MCF 10A (cell line): ENCODE results near the gene MUSK. TPM values are rescaled to one million over a fixed set of nuclear protein-coding genes. Genes with fewer than 3 reads are reported as not detected.

Experiments
- Bru-seq: library from RNA; stranded (reverse); fragments of 400-500 nt; gene quantifications from one replicate; lab custom pipeline; 2021; lab: Mats Ljungman, UMichigan
- BruChase-seq, 2 experiments: library from RNA; stranded (reverse); fragments of 400-500 nt; gene quantifications; one replicate each; lab custom pipeline; 2021; lab: Mats Ljungman, UMichigan
- BruUV-seq: library from RNA; stranded (reverse); fragments of 400-500 nt; replicated peaks from 2 replicates; lab custom pipeline; 2021; lab: Mats Ljungman, UMichigan
- CTCF ChIA-PET: fragments of 300-600 bp; sonication (Branson Sonifier 250); formaldehyde crosslinking; extraction: SDS; loops from one replicate; lab custom pipeline; 2021; ENCODE audit warnings: antibody characterized with exemption, inconsistent platforms; lab: Yijun Ruan, JAX
- POLR2A ChIA-PET: fragments of 300-600, 350-650 bp; sonication (Branson Sonifier 250); formaldehyde crosslinking; extraction: SDS; loops from one replicate; lab custom pipeline; 2020; ENCODE audit warnings: antibody characterized with exemption, inconsistent platforms; lab: Yijun Ruan, JAX
- DNase-seq: peaks from one replicate; pipeline ENCODE4 v3.0.0-alpha.2; 2018; ENCODE audit not compliant: unreplicated experiment
- H3K27ac Mint-ChIP-seq: one replicate; pipeline ENCODE4 v1.8.0; 2022; ENCODE audit warnings: mild to moderate bottlenecking, low read depth, mixed read lengths; ENCODE audit not compliant: unreplicated experiment
- H3K27me3 Mint-ChIP-seq: one replicate; pipeline ENCODE4 v1.8.0; 2022; ENCODE audit warnings: mixed read lengths; ENCODE audit not compliant: insufficient read depth, unreplicated experiment
- H3K36me3 Mint-ChIP-seq: one replicate; pipeline ENCODE4 v1.8.0; 2022; ENCODE audit warnings: mild to moderate bottlenecking, moderate library complexity, mixed read lengths; ENCODE audit not compliant: insufficient read depth, unreplicated experiment
- H3K4me1 Mint-ChIP-seq: one replicate; pipeline ENCODE4 v1.8.0; 2022; ENCODE audit warnings: mixed read lengths; ENCODE audit not compliant: insufficient read depth, unreplicated experiment
- H3K4me3 Mint-ChIP-seq: one replicate; pipeline ENCODE4 v1.8.0; 2022; ENCODE audit warnings: mild to moderate bottlenecking, moderate library complexity, mixed read lengths; ENCODE audit not compliant: unreplicated experiment
- H3K9me3 Mint-ChIP-seq: one replicate; pipeline ENCODE4 v1.8.0; 2022; ENCODE audit warnings: mixed read lengths; ENCODE audit not compliant: unreplicated experiment
- CTCF ChIP-seq: fragments of 200-600 bp; IDR thresholded peaks from one replicate; pipeline ENCODE4 v1.8.0; 2022; ENCODE audit warnings: antibody characterized with exemption, mild to moderate bottlenecking; ENCODE audit not compliant: unreplicated experiment
- intact Hi-C: fragments of 100-400 bp; cut with micrococcal nuclease; formaldehyde crosslinking; loops from 2 replicates; pipeline ENCODE4 v1.14.1; 2022
- long read RNA-seq: library from polyadenylated mRNA; stranded (forward); transcript quantifications from one replicate; pipeline ENCODE4 v2.0.0, GENCODE V29; 2022
- total RNA-seq: library from RNA; stranded (reverse); gene quantifications from 2 replicates; pipeline ENCODE4 v1.2.3, GENCODE V29; 2022

MUSK gene
- total RNA-seq (not detected in 2 replicates), Bru-seq, nascent RNA (percentile 3 among the genes with signal in this experiment), BruChase-seq, experiment 1, labeled RNA remaining after a 6-hour chase (not detected), BruChase-seq, experiment 2, labeled RNA remaining after a 2-hour chase (not detected)
- long read RNA-seq, partial matches to known transcripts: 0 of 1 reads
- long read RNA-seq, other reads (novel, unspliced or antisense): 1 of 1 reads

DNA sequence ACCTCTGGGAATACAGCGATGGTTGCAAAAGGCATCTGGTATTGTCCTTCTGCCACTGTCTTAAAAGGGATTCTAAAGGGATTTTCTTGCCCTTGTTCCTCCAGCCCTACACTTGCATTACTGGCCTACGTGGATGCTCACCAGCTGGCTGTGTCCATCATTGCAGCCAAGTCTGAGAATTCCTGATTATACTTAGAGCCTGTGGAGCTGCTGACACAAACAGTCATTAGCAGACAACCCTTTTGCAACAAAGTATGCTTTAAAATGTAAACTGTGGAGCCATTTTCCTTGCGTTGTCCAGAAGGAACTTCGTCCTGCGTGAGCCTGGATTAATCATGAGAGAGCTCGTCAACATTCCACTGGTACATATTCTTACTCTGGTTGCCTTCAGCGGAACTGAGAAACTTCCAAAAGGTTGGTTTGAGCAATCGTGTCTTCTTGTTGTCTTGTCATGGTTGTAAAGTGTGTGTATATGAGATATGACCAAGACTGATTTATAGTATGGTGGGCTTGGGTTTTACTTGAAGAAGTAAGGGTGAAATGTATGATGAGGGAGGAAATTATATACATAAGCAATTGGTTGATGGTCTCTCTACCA lies at the start of gene MUSK:
TSS of gene MUSK (plus strand) at position 222 of the 598 bp plus-strand sequence. CDS start at position 336, 114 bp downstream.
- intact Hi-C loops: no loop called here
- Mint-ChIP-seq H3K36me3 (no peaks in the 10 kb centered on the region), H3K4me1 (peaks cover 20% of the 10 kb centered on the region), H3K27me3 (no peaks in the 10 kb centered on the region), H3K4me3 (no peak within 1 kb of the TSS), H3K27ac (no peak within 1 kb of the TSS), H3K9me3 (no peaks in the 10 kb centered on the region)
- ChIA-PET CTCF (no interaction called here), POLR2A (no interaction called here)
- DNase-seq: no peak
- no peak for TF ChIP-seq CTCF
- no TSS peak for BruUV-seq

GRCh38 chr9:110619831-110620230 lies 48.8 kb upstream of the MUSK start:
- Mint-ChIP-seq H3K4me3 (no peak overlapping the region), H3K4me1 (no peaks in the 10 kb centered on the region), H3K27me3 (no peaks in the 10 kb centered on the region), H3K27ac (no peak overlapping the region), H3K9me3 (no peaks in the 10 kb centered on the region), H3K36me3 (no peaks in the 10 kb centered on the region)
- CTCF ChIA-PET: interaction anchor here (0.6 to 2.5 kb wide), 4 partner anchors 169 to 440 kb away, joined by 3 to 20 read pairs (median 4); no protein-coding TSS in a partner anchor
- TF ChIP-seq CTCF: no peak
- intact Hi-C loops: loop anchor here (10.0 kb wide), 1 partner anchor 715 kb away; no protein-coding TSS in a partner anchor
- DNase-seq: no peak
- POLR2A ChIA-PET: interaction anchor here (0.7 to 0.9 kb wide), 2 partner anchors 44 to 655 kb away, joined by 3 to 6 read pairs; no protein-coding TSS in a partner anchor
- BruUV-seq: no TSS peak

DNA sequence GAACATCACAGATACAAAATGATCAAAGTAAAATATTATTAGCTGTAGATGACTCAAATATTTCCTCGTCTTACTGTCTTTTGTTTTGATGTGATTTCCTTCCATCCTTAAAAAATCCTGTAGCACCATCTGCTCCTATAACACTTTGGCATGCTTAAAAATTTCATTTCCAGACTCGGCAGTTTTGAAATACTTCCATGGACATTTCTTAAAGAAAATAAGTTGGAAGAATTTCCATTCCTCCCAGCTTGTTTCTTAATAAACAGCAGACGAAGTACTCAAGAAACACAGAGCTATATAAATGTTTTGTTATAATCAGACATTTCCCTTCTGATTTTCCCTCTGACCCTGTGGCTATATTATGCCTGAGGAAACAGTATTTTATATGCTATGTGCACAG lies 47.9 kb upstream of the MUSK start:
- Mint-ChIP-seq H3K36me3 (no peaks in the 10 kb centered on the region), H3K4me1 (no peaks in the 10 kb centered on the region), H3K27ac (no peak overlapping the region), H3K27me3 (no peaks in the 10 kb centered on the region), H3K4me3 (no peak overlapping the region), H3K9me3 (no peaks in the 10 kb centered on the region)
- ChIA-PET POLR2A (no interaction called here), CTCF (no interaction called here)
- no peak for TF ChIP-seq CTCF
- BruUV-seq: no TSS peak
- intact Hi-C loops: loop anchor here (10.0 kb wide), 1 partner anchor 716 kb away; no protein-coding TSS in a partner anchor
- DNase-seq: no peak

DNA sequence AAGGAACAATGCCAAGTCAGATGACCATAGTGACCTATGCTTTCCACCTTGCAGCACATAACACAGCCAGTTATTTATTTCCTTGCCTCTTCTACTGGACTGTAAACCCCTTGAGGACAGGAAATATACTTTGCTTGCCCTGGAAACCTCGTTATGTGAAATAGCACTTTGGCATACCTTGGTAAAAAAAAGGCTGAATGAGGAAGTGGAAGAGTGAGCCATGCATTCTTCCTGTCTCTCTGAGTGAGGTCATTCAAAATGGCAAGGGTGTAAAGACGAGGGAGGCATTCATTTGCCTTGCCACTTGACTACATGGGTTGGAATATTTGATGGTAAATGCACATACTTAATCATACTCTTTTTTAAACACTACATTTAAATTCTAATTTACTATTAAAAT lies 46.2 kb upstream of the MUSK start:
- H3K4me3 Mint-ChIP-seq: no peak overlapping the region
- no peak for DNase-seq
- intact Hi-C loops: loop anchor here (2.0 to 10.0 kb wide), 2 partner anchors 196 to 718 kb away; no protein-coding TSS in a partner anchor
- no peaks in the 10 kb centered on the region for H3K9me3 Mint-ChIP-seq
- H3K27me3 Mint-ChIP-seq: no peaks in the 10 kb centered on the region
- no peak overlapping the region for H3K27ac Mint-ChIP-seq
- BruUV-seq: no TSS peak
- no peak for TF ChIP-seq CTCF
- POLR2A ChIA-PET: no interaction called here
- CTCF ChIA-PET: interaction anchor here (0.7 to 2.4 kb wide), 7 partner anchors 13 to 439 kb away, joined by 3 to 15 read pairs (median 4); no protein-coding TSS in a partner anchor
- H3K4me1 Mint-ChIP-seq: no peaks in the 10 kb centered on the region
- H3K36me3 Mint-ChIP-seq: no peaks in the 10 kb centered on the region
